KMS-11 (cell line): ENCODE results near the gene SERTAD3.
"Not testable (repeated sequence)": the region's sequence is repeated elsewhere in the genome, so short reads cannot be mapped to it uniquely, and the experiment has no call there.

Experiments used
- H2AFZ ChIP-seq: fragments of 200-600 bp; sonication (generic); 2 replicates; pipeline ENCODE4 v1.6.1; 2016; ENCODE audit warnings: antibody characterized with exemption, mixed run types, low read depth
- H3K27ac ChIP-seq: fragments of 200-600 bp; sonication (generic); 2 replicates; pipeline ENCODE4 v1.6.1; 2016; ENCODE audit warnings: mild to moderate bottlenecking, mixed run types
- H3K27me3 ChIP-seq: fragments of 200-600 bp; sonication (generic); 2 replicates; pipeline ENCODE4 v1.6.1; 2017; ENCODE audit warnings: mild to moderate bottlenecking, low read depth, mixed run types, moderate library complexity; ENCODE audit not compliant: insufficient read depth
- H3K36me3 ChIP-seq: fragments of 200-600 bp; sonication (generic); 2 replicates; pipeline ENCODE4 v1.6.1; 2017; ENCODE audit warnings: mild to moderate bottlenecking, mixed run types; ENCODE audit not compliant: insufficient read depth
- H3K4me1 ChIP-seq: fragments of 200-600 bp; sonication (generic); 2 replicates; pipeline ENCODE4 v1.6.1; 2016; ENCODE audit warnings: mild to moderate bottlenecking, low read depth, mixed run types; ENCODE audit not compliant: poor library complexity, severe bottlenecking
- H3K4me2 ChIP-seq: fragments of 200-600 bp; sonication (generic); 2 replicates; pipeline ENCODE4 v1.7.0; 2016; ENCODE audit warnings: mild to moderate bottlenecking, mixed run types
- H3K4me3 ChIP-seq: fragments of 200-600 bp; sonication (generic); IDR thresholded peaks from 2 replicates; pipeline ENCODE4 v1.6.1; 2017; ENCODE audit warnings: low read depth, low read length, mixed read lengths; ENCODE audit not compliant: insufficient read depth
- H3K79me2 ChIP-seq: fragments of 200-600 bp; sonication (generic); 2 replicates; pipeline ENCODE4 v1.6.1; 2016; ENCODE audit warnings: low read depth, mixed run types; ENCODE audit not compliant: insufficient read depth
- H3K9ac ChIP-seq: fragments of 200-600 bp; sonication (generic); 2 replicates; pipeline ENCODE4 v1.6.1; 2016; ENCODE audit warnings: mild to moderate bottlenecking, mixed run types
- H4K20me1 ChIP-seq: fragments of 200-600 bp; sonication (generic); 2 replicates; pipeline ENCODE4 v1.6.1; 2016; ENCODE audit warnings: mild to moderate bottlenecking, mixed run types; ENCODE audit not compliant: insufficient read depth
- TF ChIP-seq, protein P1 (sequence below): fragments of 200-600 bp; sonication (generic); conservative IDR thresholded peaks from 2 replicates; pipeline ENCODE4 v1.6.1; 2017; ENCODE audit warnings: low read depth, mild to moderate bottlenecking, antibody characterized with exemption, low read length, moderate library complexity, mixed read lengths

The SERTAD3 gene

DNA sequence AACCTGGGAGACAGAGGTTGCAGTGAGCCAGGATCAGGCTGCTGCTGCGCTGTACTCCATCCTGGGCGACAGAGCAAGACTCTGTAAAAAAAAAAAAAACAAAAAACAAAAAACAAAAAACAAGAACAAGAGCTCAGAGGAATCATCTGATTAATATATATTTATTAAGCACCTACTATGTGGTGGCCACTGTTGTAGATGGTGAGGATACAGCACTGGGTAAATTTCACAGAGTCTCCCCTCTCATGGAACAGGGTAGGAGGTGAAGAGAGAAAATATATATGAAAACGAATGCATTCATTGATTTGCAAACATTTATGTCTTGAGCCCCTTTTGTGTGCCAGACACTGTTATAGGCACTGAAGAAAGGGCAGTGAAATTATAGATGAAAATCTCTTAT lies 12.4 kb downstream of the SERTAD3 start:
- no peaks in the 10 kb centered on the region for H3K27me3 ChIP-seq
- no peak overlapping the region for H3K4me2 ChIP-seq
- no peaks in the 10 kb centered on the region for H3K36me3 ChIP-seq
- no peaks in the 10 kb centered on the region for H3K79me2 ChIP-seq
- TF ChIP-seq, protein P1, sequence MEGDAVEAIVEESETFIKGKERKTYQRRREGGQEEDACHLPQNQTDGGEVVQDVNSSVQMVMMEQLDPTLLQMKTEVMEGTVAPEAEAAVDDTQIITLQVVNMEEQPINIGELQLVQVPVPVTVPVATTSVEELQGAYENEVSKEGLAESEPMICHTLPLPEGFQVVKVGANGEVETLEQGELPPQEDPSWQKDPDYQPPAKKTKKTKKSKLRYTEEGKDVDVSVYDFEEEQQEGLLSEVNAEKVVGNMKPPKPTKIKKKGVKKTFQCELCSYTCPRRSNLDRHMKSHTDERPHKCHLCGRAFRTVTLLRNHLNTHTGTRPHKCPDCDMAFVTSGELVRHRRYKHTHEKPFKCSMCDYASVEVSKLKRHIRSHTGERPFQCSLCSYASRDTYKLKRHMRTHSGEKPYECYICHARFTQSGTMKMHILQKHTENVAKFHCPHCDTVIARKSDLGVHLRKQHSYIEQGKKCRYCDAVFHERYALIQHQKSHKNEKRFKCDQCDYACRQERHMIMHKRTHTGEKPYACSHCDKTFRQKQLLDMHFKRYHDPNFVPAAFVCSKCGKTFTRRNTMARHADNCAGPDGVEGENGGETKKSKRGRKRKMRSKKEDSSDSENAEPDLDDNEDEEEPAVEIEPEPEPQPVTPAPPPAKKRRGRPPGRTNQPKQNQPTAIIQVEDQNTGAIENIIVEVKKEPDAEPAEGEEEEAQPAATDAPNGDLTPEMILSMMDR, result no peak
- no peaks in the 10 kb centered on the region for H4K20me1 ChIP-seq
- no peak overlapping the region for H3K9ac ChIP-seq
- no peak overlapping the region for H3K27ac ChIP-seq
- no peak overlapping the region for H3K4me3 ChIP-seq
- peaks cover 39% of the 10 kb centered on the region for H3K4me1 ChIP-seq
- H2AFZ ChIP-seq, result no peak overlapping the region

DNA sequence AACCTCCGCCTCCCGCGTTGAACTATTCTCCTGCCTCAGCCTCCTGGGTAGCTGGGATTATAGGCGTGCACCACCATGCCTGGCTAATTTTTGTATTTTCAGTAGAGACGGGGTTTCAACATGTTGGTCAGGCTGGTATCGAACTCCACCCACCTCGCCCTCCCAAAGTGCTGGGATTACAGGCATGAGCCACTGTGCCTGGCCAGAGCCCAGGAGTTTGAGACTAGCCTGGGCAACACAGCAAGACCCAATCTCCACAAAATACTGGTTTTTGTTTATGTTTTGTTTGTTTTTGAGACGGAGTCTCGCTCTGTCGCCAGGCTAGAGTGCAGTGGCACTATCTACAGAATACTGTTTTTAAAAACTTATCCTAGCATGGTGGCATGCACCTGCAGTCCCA lies 13.9 kb downstream of the SERTAD3 start:
- not testable (repeated sequence) for H3K79me2 ChIP-seq, H2AFZ ChIP-seq, H4K20me1 ChIP-seq, H3K36me3 ChIP-seq, H3K4me2 ChIP-seq, H3K9ac ChIP-seq, H3K27me3 ChIP-seq, H3K27ac ChIP-seq, H3K4me3 ChIP-seq
- peaks cover 40% of the 10 kb centered on the region for H3K4me1 ChIP-seq

DNA sequence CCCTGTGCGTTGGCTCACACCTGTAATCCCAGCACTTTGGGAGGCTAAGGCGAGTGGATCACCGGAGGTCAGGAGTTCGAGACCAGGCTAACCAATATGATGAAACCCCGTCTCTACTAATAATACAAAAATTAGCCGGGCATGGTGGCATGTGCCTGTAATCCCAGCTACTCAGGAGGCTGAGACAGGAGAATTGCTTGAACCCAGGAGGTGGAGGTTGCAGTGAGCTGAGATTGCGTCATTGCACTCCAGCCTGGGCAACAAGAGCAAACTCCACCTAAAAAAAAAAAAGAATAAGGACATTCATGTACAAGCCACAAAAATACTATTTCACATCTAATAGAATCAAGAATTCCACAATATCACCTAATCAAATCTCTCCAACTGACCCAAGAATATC lies 15.9 kb downstream of the SERTAD3 start:
- not testable (repeated sequence) for H3K27me3 ChIP-seq, H4K20me1 ChIP-seq, H3K27ac ChIP-seq, H3K4me3 ChIP-seq, H3K4me2 ChIP-seq, H2AFZ ChIP-seq, H3K79me2 ChIP-seq, H3K9ac ChIP-seq, H3K36me3 ChIP-seq
- H3K4me1 ChIP-seq, result peaks cover 31% of the 10 kb centered on the region

DNA sequence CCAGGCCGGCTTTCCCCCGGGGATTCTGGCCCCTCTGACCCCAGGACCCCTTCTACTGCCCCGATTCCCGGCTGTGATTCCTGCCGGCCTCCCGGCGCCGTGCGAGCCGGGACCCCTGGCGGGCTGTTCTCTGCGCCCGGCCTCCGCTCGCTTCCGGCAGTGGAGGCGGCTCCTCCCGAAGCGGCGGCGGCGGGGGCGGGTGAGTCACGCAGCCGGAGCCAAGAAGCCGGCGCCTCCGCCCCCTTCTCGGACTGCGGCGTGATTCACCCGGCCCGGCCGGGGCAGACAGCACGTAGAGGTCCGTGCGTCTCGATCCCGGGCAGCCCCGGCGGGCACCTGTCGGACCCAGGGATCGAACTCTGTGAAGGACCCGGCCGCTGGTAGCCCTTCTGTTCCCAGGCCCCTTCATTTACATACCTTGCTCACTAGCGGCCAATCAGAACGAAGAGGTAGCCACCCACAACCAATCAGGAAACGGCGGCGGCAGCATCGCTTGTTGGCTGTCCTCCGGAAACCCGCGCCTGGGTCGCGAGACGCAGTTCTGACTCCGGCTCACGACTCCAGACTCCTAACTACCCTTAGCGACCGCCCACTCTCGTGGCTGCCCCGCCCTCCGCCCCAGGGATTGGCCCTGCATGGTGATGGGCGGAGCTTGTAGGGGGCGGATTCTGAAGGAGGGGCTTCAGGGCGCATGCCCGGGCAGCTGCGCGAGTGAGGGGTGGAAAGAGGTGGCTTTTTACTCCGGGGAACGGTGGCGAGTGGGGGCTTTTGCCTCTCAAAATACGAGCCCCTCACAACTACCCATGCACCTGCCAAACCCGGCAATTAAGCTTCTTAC lies 18.5 kb downstream of the SERTAD3 start, which contains the start of gene SERTAD1:
Gene SERTAD1, minus strand, starts transcription at position 543 of the 838 bp plus-strand sequence. CDS start 2,446 bp downstream, outside the sequence.
- Histone ChIP-seq H3K79me2 (0 out of 2 replicates have a peak, but pooled peaks cover 5% of the 10 kb centered on the region), H3K4me1 (peaks cover 24% of the 10 kb centered on the region), H2AFZ (peak within 1 kb of the TSS; percentile 76), H3K36me3 (no peaks in the 10 kb centered on the region), H3K9ac (peak within 1 kb of the TSS; percentile 86), H3K27me3 (no peaks in the 10 kb centered on the region), H4K20me1 (no peaks in the 10 kb centered on the region), H3K27ac (peak within 1 kb of the TSS; percentile 85), H3K4me2 (peak within 1 kb of the TSS; percentile 96), H3K4me3 (no peak within 1 kb of the TSS)
- TF ChIP-seq, protein P1, result peak; percentile 81

DNA sequence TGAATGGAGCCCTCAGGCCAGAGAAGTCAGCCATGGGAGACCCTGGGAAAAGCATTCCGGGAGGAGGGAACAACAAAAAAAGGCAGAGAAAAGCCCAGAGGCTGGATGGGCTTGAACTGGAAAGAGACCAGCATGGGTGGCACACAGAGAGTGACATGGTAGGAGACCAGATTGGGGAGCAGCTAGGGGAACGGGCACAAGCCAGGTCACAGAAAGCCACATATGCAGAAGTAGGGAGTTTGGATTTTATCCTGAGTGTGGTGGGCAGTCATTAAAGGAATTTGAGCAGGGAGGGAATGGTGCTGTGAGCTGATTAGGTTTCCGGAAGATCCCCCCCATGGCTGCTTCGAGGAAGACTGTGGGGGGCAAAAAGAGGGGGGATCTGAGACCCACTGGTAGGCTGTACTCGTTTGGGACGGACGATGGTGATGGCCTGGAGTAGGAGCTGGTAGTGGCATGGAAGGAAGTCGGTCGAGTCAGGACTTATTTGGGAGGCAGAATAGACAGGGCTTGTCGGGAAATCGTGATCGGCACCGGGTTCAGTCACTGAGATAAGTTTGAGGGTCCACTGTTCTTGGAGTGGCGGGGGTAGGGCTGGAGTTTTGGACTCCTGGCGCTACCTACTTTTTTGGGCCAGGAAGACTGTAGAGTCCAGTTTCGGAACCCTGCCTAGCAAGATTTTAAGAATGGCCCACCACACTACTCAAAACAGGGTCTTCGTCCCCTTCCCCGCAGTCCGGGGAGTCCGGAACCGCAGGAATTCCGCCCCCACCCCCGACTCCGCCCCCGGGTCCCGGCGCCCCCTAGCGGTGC lies 19.3 kb downstream of the SERTAD3 start:
- Histone ChIP-seq H3K79me2 (0 out of 2 replicates have a peak, but pooled peaks cover 5% of the 10 kb centered on the region), H4K20me1 (no peaks in the 10 kb centered on the region), H3K4me1 (peaks cover 24% of the 10 kb centered on the region), H2AFZ (peak overlapping the region; percentile 68), H3K27me3 (no peaks in the 10 kb centered on the region), H3K36me3 (no peaks in the 10 kb centered on the region), H3K9ac (peak overlapping the region; percentile 86), H3K4me2 (peak overlapping the region; percentile 96), H3K4me3 (no peak overlapping the region), H3K27ac (peak overlapping the region; percentile 85)
- TF ChIP-seq, protein P1, result no peak
